Activated naive CD8-positive, alpha-beta T cell (primary cell): ENCODE results near the gene CES2.
"Not testable (repeated sequence)": the region's sequence is repeated elsewhere in the genome, so short reads cannot be mapped to it uniquely, and the experiment has no call there.

Source experiments
- H3K27ac Mint-ChIP-seq: one replicate; pipeline ENCODE4 v1.8.0; 2021; ENCODE audit warnings: mixed read lengths
- H3K27me3 Mint-ChIP-seq: one replicate; pipeline ENCODE4 v1.8.0; 2021; ENCODE audit warnings: mixed read lengths
- H3K36me3 Mint-ChIP-seq: one replicate; pipeline ENCODE4 v1.8.0; 2021; ENCODE audit warnings: mixed read lengths
- H3K4me1 Mint-ChIP-seq: one replicate; pipeline ENCODE4 v1.8.0; 2021; ENCODE audit warnings: low read depth, mixed read lengths
- H3K4me3 Mint-ChIP-seq: one replicate; pipeline ENCODE4 v1.8.0; 2021; ENCODE audit warnings: mild to moderate bottlenecking, mixed read lengths
- H3K9me3 Mint-ChIP-seq: one replicate; pipeline ENCODE4 v1.8.0; 2021; ENCODE audit warnings: low read depth, mixed read lengths

CES2 gene

DNA sequence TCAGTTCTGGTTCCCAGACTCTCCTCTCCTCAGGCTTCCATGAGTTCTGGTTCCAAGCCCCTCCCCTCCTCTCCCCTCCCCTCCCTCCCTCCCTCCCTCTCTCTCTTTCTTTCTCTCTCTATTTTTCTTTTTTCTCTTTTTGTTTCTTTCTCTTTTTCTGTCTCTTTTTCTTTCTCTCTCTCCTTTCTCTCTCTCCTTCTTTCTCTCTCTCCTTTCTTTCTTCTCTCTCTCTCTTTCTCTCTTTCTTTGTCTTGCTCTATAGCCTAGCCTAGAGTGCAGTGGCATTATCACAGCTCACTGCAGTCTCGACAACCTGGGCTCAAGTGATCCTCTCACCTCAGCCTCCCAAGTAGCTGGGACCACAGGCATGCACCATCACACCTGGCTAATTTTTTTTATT lies 25.0 kb downstream of the CES2 start:
- peaks cover 16% of the 10 kb centered on the region for H3K4me1 Mint-ChIP-seq
- no peaks in the 10 kb centered on the region for H3K27me3 Mint-ChIP-seq
- no peak overlapping the region for H3K4me3 Mint-ChIP-seq
- no peaks in the 10 kb centered on the region for H3K9me3 Mint-ChIP-seq
- H3K36me3 Mint-ChIP-seq = no peaks in the 10 kb centered on the region
- no peak overlapping the region for H3K27ac Mint-ChIP-seq

DNA sequence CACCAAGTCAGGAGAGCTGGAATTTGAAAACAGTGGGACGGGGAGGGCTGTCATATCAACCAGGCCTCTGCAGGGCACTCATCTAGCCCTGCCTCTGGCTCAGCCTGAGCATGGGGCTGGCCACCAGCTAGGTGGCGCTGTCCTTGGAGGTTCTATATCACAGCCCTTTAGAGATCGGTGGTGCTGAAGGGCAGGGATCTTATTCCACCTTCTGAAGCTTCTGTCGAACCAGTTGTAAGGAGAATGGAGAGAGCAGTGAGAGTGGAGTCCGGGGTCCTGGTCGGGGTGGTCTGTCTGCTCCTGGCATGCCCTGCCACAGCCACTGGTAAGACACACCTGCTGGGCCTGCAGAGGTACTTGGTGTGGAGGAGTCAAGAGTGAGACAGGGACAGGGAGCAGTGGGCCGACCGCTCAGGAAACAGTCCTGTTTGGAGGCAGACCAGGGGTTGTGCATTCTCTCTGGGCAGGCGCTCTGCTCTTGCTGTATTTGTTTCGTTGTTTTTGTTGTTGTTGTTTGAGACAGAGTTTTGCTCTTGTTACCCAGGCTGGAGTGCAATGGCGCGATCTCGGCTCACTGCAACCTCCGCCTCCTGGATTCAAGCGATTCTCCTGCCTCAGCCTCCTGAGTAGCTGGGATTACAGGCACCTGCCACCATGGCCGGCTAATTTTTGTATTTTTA lies 25.9 kb downstream of the CES2 start, which contains the start of gene CES3:
Gene CES3, plus strand, starts transcription at position 202 of the 680 bp plus-strand sequence. Its CDS starts 42 bp downstream, at position 244.
- no peaks in the 10 kb centered on the region for H3K27me3 Mint-ChIP-seq
- H3K9me3 Mint-ChIP-seq = no peaks in the 10 kb centered on the region
- no peaks in the 10 kb centered on the region for H3K36me3 Mint-ChIP-seq
- peaks cover 16% of the 10 kb centered on the region for H3K4me1 Mint-ChIP-seq
- H3K4me3 Mint-ChIP-seq = no peak within 1 kb of the TSS
- no peak within 1 kb of the TSS for H3K27ac Mint-ChIP-seq

DNA sequence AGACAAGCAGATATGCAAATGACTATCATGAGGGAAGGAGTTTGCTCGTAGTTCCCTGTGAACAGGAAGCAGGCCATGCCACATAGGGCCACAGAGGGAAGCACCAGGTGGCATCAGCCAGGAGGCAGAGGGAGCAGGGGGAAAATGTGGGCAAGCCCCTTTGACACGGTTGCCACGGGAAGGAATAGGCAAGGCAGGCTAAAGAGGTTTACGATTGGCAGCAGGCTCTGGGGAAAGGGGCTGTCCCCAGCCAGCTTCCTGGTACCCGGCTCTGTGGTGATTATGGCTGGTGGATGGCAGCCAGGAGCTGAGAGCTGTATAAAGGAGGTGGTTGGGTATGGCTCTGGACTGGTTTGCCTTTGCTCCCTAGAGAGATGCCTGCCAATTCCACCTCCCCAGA lies 26.6 kb downstream of the CES2 start:
- Mint-ChIP-seq H3K27ac (no peak overlapping the region), H3K9me3 (no peaks in the 10 kb centered on the region), H3K27me3 (no peaks in the 10 kb centered on the region), H3K36me3 (no peaks in the 10 kb centered on the region), H3K4me3 (no peak overlapping the region), H3K4me1 (peaks cover 16% of the 10 kb centered on the region)

DNA sequence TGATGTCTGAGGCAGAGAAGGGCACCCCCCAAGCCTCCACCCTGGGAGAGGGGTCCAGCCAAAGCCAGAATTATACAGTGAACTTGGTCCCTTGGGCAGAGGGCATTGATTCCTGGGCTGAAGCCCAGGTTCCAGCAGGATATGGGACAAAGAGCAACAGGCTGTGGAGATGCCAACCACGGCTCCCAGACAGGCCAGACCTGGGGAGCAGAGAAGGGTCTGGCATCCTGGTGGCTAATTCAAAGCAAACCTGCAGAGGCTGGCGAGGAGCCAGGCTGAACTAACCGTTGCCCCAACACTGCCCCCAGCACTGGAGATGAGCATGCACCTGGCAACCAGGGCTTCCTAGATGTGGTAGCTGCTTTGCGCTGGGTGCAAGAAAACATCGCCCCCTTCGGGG lies 28.7 kb downstream of the CES2 start:
- no peak overlapping the region for H3K4me3 Mint-ChIP-seq
- no peaks in the 10 kb centered on the region for H3K27me3 Mint-ChIP-seq
- H3K9me3 Mint-ChIP-seq = no peaks in the 10 kb centered on the region
- no peaks in the 10 kb centered on the region for H3K36me3 Mint-ChIP-seq
- H3K27ac Mint-ChIP-seq = no peak overlapping the region
- H3K4me1 Mint-ChIP-seq = peaks cover 7% of the 10 kb centered on the region

DNA sequence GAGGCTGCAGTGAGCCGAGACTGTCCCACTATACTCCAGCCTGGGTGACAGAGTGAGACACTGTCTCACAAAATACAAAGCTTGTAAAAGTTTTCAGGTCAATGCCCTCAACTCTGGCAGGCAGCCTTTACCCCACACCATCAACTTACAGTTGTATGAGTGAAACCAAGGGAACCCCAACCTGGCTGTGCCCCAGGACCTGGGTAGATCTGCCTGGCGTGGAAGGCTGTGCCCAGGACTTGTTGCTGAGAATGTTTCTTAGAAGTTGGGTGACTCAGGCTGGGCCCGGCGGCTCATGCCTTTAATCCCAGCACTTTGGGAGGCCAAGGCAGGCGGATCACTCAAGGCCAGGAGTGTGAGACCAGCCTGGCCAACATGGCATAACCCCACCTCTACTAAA lies 33.5 kb downstream of the CES2 start:
- Mint-ChIP-seq H3K36me3 (no peaks in the 10 kb centered on the region), H3K27ac (no peak overlapping the region), H3K4me1 (no peaks in the 10 kb centered on the region), H3K9me3 (no peaks in the 10 kb centered on the region), H3K4me3 (no peak overlapping the region), H3K27me3 (no peaks in the 10 kb centered on the region)

DNA sequence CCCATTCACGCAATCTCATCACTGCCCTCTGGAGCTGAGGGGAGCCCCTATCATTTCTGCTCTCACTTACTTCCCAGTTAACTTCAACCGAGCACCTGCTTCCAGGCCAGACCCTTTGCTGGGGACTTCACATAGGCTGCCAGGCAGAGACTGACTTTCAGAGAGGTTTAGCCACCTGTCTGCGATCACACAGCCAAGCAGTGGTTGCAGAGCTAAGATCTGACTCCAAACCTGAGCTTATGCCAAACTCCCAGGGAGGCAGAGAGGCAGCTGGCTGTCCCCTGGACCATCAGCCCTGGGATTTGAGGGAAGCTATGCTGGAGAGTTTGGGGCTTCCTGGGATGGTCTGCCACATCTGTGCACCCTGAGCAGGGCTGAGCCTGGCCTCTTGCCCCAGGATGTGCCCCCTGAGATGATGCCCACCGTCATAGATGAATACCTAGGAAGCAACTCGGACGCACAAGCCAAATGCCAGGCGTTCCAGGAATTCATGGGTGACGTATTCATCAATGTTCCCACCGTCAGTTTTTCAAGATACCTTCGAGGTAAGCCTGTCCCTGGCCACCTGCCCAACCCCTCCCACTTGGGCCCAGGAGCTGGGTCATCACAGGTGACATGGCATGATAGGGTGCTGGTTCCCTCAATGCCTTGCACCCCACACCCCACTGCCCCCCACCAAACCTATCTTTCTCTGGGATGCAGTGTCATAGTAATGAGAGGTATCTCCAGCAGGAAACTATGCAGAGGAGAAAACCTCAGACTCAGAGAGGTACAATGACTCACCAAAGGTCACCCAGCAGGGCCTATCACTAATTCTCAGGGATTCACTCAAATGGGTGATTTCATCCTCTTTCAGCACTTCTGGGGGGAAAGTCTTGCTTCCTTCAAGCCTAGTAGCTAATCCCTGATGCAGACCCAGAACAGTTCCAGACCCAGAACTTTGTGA lies 35.7 kb downstream of the CES2 start:
- Mint-ChIP-seq H3K27me3 (no peaks in the 10 kb centered on the region), H3K4me3 (no peak overlapping the region), H3K9me3 (no peaks in the 10 kb centered on the region), H3K4me1 (peaks cover 12% of the 10 kb centered on the region), H3K36me3 (no peaks in the 10 kb centered on the region), H3K27ac (no peak overlapping the region)

DNA sequence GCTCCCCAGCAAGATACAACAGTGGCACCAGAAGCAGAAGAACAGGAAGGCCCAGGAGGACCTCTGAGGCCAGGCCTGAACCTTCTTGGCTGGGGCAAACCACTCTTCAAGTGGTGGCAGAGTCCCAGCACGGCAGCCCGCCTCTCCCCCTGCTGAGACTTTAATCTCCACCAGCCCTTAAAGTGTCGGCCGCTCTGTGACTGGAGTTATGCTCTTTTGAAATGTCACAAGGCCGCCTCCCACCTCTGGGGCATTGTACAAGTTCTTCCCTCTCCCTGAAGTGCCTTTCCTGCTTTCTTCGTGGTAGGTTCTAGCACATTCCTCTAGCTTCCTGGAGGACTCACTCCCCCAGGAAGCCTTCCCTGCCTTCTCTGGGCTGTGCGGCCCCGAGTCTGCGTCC lies 37.7 kb downstream of the CES2 start:
- Mint-ChIP-seq H3K4me1 (peaks cover 15% of the 10 kb centered on the region), H3K27me3 (no peaks in the 10 kb centered on the region)

DNA sequence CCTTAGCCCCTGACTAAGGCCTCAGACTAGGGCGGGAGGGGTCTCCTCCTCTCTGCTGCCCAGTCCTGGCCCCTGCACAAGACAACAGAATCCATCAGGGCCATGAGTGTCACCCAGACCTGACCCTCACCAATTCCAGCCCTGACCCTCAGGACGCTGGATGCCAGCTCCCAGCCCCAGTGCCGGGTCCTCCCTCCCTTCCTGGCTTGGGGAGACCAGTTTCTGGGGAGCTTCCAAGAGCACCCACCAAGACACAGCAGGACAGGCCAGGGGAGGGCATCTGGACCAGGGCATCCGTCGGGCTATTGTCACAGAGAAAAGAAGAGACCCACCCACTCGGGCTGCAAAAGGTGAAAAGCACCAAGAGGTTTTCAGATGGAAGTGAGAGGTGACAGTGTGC lies 38.4 kb downstream of the CES2 start:
- H3K27ac Mint-ChIP-seq = no peak overlapping the region
- H3K4me3 Mint-ChIP-seq = no peak overlapping the region
- no peaks in the 10 kb centered on the region for H3K36me3 Mint-ChIP-seq
- H3K27me3 Mint-ChIP-seq = no peaks in the 10 kb centered on the region
- no peaks in the 10 kb centered on the region for H3K9me3 Mint-ChIP-seq
- H3K4me1 Mint-ChIP-seq = peaks cover 15% of the 10 kb centered on the region

More for the DNA sequence above, 37.7 kb downstream of the CES2 start:
- H3K4me3 Mint-ChIP-seq = no peak overlapping the region
- no peaks in the 10 kb centered on the region for H3K36me3 Mint-ChIP-seq
- no peaks in the 10 kb centered on the region for H3K9me3 Mint-ChIP-seq
- H3K27ac Mint-ChIP-seq = no peak overlapping the region

DNA sequence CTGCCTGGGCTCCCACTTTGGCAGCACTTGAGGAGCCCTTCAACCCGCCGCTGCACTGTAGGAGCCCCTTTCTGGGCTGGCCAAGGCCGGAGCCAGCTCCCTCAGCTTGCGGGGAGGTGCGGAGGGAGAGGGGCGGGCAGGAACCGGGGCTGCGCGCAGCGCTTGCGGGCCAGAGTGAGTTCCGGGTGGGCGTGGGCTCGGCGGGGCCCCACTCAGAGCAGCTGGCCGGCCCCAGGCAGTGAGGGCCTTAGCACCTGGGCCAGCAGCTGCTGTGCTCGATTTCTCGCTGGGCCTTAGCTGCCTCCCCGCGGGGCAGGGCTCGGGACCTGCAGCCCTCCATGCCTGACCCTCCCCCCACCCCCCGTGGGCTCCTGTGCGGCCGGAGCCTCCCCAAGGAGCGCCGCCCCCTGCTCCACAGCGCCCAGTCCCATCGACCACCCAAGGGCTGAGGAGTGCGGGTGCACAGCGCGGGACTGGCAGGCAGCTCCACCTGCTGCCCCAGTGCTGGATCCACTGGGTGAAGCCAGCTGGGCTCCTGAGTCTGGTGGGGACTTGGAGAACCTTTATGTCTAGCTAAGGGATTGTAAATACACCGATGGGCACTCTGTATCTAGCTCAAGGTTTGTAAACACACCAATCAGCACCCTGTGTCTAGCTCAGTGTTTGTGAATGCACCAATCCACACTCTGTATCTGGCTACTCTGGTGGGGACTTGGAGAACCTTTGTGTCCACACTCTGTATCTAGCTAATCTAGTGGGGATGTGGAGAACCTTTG lies 39.0 kb downstream of the CES2 start:
- H3K27me3 Mint-ChIP-seq, H3K9me3 Mint-ChIP-seq, H3K36me3 Mint-ChIP-seq, H3K27ac Mint-ChIP-seq: not testable (repeated sequence)
- Mint-ChIP-seq H3K4me3 (peak overlapping the region; percentile 82), H3K4me1 (peaks cover 15% of the 10 kb centered on the region)

DNA sequence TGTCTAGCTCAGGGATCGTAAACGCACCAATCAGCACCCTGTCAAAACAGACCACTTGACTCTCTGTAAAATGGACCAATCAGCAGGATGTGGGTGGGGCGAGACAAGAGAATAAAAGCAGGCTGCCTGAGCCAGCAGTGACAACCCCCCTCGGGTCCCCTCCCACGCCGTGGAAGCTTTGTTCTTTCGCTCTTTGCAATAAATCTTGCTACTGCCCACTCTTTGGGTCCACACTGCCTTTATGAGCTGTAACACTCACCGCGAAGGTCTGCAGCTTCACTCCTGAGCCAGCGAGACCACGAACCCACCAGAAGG lies 39.6 kb downstream of the CES2 start:
- H3K9me3 Mint-ChIP-seq, H3K27ac Mint-ChIP-seq, H3K27me3 Mint-ChIP-seq, H3K36me3 Mint-ChIP-seq: not testable (repeated sequence)
- H3K4me1 Mint-ChIP-seq = peaks cover 15% of the 10 kb centered on the region
- H3K4me3 Mint-ChIP-seq = peak overlapping the region; percentile 82

DNA sequence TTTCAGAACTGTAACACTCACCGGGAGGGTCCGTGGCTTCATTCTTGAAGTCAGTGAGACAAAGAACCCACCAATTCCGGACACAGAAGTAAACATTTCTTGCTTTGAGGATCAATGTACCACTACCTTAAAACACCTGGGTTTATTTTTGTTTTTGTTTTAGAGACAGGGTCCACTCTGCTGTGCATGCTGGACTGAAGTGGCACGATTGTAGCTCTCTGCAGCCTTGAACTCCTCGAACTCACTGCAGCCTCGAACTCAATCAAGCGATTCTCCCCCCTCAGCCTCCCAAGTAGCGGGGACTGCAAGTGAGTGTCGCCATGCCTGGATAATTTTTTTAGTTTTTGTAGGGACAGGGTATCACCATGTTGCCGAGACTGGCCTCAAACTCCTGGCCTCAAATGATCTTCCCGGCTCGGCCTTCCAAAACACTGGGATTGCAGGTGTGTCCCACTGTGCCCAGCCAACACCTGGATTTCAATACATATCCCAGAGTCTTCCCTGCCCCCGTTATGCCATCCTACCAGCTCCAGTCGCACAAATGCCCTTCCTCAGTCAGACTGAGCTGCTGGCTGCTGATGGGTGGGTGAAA lies 40.1 kb downstream of the CES2 start:
- Mint-ChIP-seq H3K27me3 (no peaks in the 10 kb centered on the region), H3K27ac (no peak overlapping the region), H3K4me1 (peaks cover 15% of the 10 kb centered on the region), H3K36me3 (no peaks in the 10 kb centered on the region), H3K4me3 (peak overlapping the region; percentile 82), H3K9me3 (no peaks in the 10 kb centered on the region)

DNA sequence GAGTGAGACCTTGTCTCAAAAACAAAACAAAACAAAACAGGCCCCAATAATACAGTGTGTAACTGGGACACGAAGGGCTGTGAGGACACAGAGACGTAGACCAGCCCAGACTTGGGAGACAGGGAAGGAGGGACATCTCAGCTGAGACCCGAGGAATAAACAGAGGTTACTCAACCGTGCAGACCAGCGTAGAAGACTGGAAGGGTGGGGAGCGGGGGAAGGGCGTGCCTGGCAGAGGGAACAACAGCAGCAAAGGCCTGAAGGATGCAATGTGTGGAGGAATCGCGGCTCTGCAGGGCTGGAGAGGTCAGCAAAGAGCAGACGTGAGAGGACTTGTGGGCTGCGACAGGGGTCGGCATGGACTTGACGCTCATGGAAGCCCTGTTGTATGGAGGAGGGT lies 41.4 kb downstream of the CES2 start:
- no peak overlapping the region for H3K4me3 Mint-ChIP-seq

DNA sequence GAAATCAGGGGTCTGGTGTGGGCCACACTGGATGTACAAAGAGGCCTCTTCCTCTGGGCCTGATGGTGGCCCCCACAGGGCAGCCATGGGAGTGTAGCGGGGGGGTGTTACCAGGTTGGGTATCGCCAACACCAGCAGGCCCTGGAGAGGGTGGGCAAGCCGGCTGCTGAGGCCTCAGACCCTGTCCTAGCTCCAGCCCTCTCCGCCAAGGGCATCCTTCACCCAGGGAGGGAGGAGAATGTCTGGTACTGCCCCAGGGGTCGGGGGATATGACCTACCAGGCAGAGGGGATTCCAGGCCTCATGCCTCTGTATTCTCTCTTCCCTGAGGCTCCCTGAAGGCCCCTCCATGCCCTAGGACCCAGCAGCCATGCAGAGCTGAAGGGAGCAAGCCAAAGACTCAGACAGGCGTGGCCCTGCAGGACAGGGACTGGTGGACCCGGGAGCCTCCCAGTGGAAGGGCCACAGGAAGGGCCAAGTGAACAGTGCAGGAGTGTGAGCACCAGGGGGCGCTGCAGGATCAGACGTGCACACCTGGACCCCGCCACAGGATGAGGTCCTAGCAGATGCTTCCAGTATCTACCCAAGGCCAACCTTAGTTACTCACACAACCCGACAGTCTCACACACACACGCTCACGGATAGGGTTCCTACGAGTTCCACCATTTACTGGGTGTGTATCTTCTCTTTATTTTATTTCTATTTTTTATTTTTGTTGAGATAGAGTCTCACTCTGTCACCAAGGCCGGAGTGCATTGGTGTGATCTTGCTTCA lies 42.2 kb downstream of the CES2 start:
- H3K27ac Mint-ChIP-seq = no peak overlapping the region
- no peaks in the 10 kb centered on the region for H3K36me3 Mint-ChIP-seq
- H3K4me1 Mint-ChIP-seq = peaks cover 18% of the 10 kb centered on the region
- H3K9me3 Mint-ChIP-seq = no peaks in the 10 kb centered on the region
- H3K27me3 Mint-ChIP-seq = no peaks in the 10 kb centered on the region
- H3K4me3 Mint-ChIP-seq = no peak overlapping the region

More for the DNA sequence above, 41.4 kb downstream of the CES2 start:
- Mint-ChIP-seq H3K27ac (no peak overlapping the region), H3K27me3 (no peaks in the 10 kb centered on the region), H3K4me1 (peaks cover 15% of the 10 kb centered on the region), H3K9me3 (no peaks in the 10 kb centered on the region), H3K36me3 (no peaks in the 10 kb centered on the region)

DNA sequence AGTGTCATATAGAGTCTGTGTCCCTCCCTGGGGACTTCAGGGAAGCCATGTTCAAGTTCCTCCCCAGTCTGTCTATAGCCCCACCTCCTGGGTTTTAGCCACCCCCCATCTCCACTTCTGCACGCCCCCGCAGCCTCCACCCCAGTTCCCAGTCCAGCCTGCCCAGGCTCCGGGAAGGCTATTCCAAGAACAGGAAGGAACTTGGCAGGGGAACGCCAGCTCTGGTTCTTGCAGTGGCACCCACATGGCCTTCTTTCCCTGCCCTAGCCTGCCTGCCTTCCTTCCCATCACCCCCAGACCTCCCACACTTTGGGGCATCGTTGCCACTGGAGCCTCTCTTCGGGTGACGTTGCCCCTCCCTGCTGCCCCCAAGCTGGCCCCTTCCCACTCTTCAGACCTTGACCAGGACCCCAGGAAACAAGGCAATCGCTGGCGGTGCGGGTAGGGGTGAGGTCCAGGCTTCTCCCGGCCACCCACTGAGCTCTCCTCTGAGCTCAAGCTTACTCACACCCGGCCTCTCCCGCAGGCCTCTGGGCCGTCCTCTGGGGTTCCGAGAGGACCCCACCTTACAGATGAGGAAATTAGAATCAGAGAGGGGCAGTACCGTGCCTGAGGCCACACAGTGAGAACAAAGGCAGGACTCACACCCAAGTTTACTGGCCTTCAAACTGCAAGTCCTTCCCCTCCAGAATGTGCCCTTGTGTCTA lies 43.8 kb downstream of the CES2 start:
- Mint-ChIP-seq H3K4me1 (peaks cover 26% of the 10 kb centered on the region), H3K9me3 (no peaks in the 10 kb centered on the region)

More for the DNA sequence above, 43.8 kb downstream of the CES2 start:
- H3K36me3 Mint-ChIP-seq = no peaks in the 10 kb centered on the region
- no peaks in the 10 kb centered on the region for H3K27me3 Mint-ChIP-seq
- H3K27ac Mint-ChIP-seq = no peak overlapping the region
- H3K4me3 Mint-ChIP-seq = no peak overlapping the region
